NCI-H2081 treated with DMSO at 0.1 percent for 48 hours (cell line): ENCODE measurements around the gene PTPRG.
A peak's percentile ranks its signal among the peaks of the same experiment; 100 is the strongest.

Experiments
- DNase-seq: peaks from one replicate; lab custom pipeline; 2025; lab: John Stamatoyannopoulos, UW

PTPRG gene

GRCh38 chr3:61618871-61619270, 57.5 kb downstream of the PTPRG start:
- no peak for DNase-seq

GRCh38 chr3:61620073-61620472, 58.7 kb downstream of the PTPRG start:
- DNase-seq = no peak

GRCh38 chr3:61624300-61624699, 62.9 kb downstream of the PTPRG start:
- DNase-seq = no peak

- DNase-seq = no peak
These were observed 64.1 kb downstream of the PTPRG start for GRCh38 chr3:61625429-61625828.

GRCh38 chr3:61626484-61626883, 65.1 kb downstream of the PTPRG start:
- no peak for DNase-seq

GRCh38 chr3:61627768-61628185, 66.4 kb downstream of the PTPRG start:
- DNase-seq = no peak

- DNase-seq = no peak
These were observed 67.3 kb downstream of the PTPRG start for GRCh38 chr3:61628636-61629035.

- no peak for DNase-seq
These were observed 68.1 kb downstream of the PTPRG start for GRCh38 chr3:61629442-61629841.

GRCh38 chr3:61631108-61631769, 69.9 kb downstream of the PTPRG start:
- DNase-seq = no peak

GRCh38 chr3:61632568-61633175, 71.3 kb downstream of the PTPRG start:
- no peak for DNase-seq

GRCh38 chr3:61634678-61635077, 73.3 kb downstream of the PTPRG start:
- no peak for DNase-seq

GRCh38 chr3:61637088-61638051, 76.0 kb downstream of the PTPRG start:
- DNase-seq = no peak

- DNase-seq = no peak
These were observed 77.4 kb downstream of the PTPRG start for GRCh38 chr3:61638741-61639140.

- no peak for DNase-seq
These were observed 78.6 kb downstream of the PTPRG start for GRCh38 chr3:61639991-61640390.

- DNase-seq = peak; percentile 23
These were observed 83.8 kb downstream of the PTPRG start for GRCh38 chr3:61645148-61645547.

- no peak for DNase-seq
These were observed 85.0 kb downstream of the PTPRG start for GRCh38 chr3:61646360-61646759.

GRCh38 chr3:61646851-61647525, 85.6 kb downstream of the PTPRG start:
- DNase-seq = no peak

GRCh38 chr3:61648481-61648880, 87.1 kb downstream of the PTPRG start:
- no peak for DNase-seq

- DNase-seq = no peak
These were observed 88.2 kb downstream of the PTPRG start for GRCh38 chr3:61649381-61650170.

GRCh38 chr3:61650276-61650675, 88.9 kb downstream of the PTPRG start:
- no peak for DNase-seq

GRCh38 chr3:61650719-61651410, 89.5 kb downstream of the PTPRG start:
- no peak for DNase-seq
